Esophagus muscularis mucosa (tissue), 4 donors: ENCODE results near the gene TJP1. TPM values are rescaled to one million over a fixed set of nuclear protein-coding genes. Genes with fewer than 3 reads are reported as not detected.
"Not testable (repeated sequence)": the region's sequence is repeated elsewhere in the genome, so short reads cannot be mapped to it uniquely, and the experiment has no call there.

Source experiments
- DNase-seq: peaks from one replicate; pipeline ENCODE4 v3.0.0-alpha.2; 2017; ENCODE audit errors: extremely low spot score
- H3K27ac ChIP-seq, 4 donors: fragments of 200-600 bp; sonication (generic); replicated peaks in 1 of 4; 1 replicate in 3 of 4; 2 replicates in 1 of 4; pipeline ENCODE4 v1.5.1; 2016 to 2019; ENCODE audit warnings: mild to moderate bottlenecking in 1 of 4
- H3K27me3 ChIP-seq, 4 donors: fragments of 200-600 bp; sonication (generic); one replicate each; pipeline versions ENCODE4 v1.5.1 to v1.6.0; 2016 to 2019
- H3K36me3 ChIP-seq, 4 donors: fragments of 200-600 bp; sonication (generic); one replicate each; pipeline ENCODE4 v1.5.1; 2016 to 2019
- H3K4me1 ChIP-seq, 4 donors: fragments of 200-600 bp; sonication (generic); one replicate each; pipeline ENCODE4 v1.5.1; 2016 to 2019
- H3K4me3 ChIP-seq, 4 donors: fragments of 200-600 bp; sonication (generic); 1 replicate in 2 of 4; 2 replicates in 2 of 4; pipeline ENCODE4 v1.5.1; 2016 to 2019; ENCODE audit warnings: mild to moderate bottlenecking in 4 of 4, moderate library complexity in 1 of 4
- H3K9me3 ChIP-seq, 4 donors: fragments of 200-600 bp; sonication (generic); 1 replicate in 3 of 4; 2 replicates in 1 of 4; pipeline ENCODE4 v1.5.1; 2016 to 2019
- EP300 ChIP-seq: sonication (generic); formaldehyde crosslinking; IDR thresholded peaks from one replicate; pipeline ENCODE4 v1.6.1; 2017; ENCODE audit warnings: antibody characterized with exemption
- POLR2A ChIP-seq: fragments of 450-650 bp; IDR thresholded peaks from one replicate; pipeline ENCODE4 v1.6.1; 2017; ENCODE audit warnings: antibody characterized with exemption, moderate library complexity, mild to moderate bottlenecking, low read depth
- POLR2AphosphoS5 ChIP-seq, 2 donors: sonication (generic); formaldehyde crosslinking; IDR thresholded peaks; one replicate each; pipeline ENCODE4 v1.6.1; 2017; ENCODE audit warnings: antibody characterized with exemption in 2 of 2
- WGBS: methylation state at CpG from one replicate; pipeline ENCODE4 v1.1.5; 2018; 5-methylcytosine and 5-hydroxymethylcytosine counted together
- intact Hi-C: fragments of 100-400 bp; cut with DNase I; formaldehyde crosslinking; loops from one replicate; pipeline ENCODE4 v1.15.1; 2023
- small RNA-seq, 3 donors: library from RNA; depleted of rRNA; stranded (forward); fragments of <200 nt; gene quantifications; one replicate each; pipeline ENCODE3, GENCODE V24; 2016
- total RNA-seq, 4 donors: library from RNA; depleted of rRNA; stranded (reverse); fragments of >200 nt; gene quantifications; one replicate each; pipeline versions ENCODE4 v1.1.0 to v1.2.1, GENCODE V29; 2016
- TF ChIP-seq, protein P1 (sequence below), 3 experiments: fragments of 200-600 bp in 2 of 3; fragments of 450-650 bp in 1 of 3; sonication (generic) in 2 of 3; IDR thresholded peaks; one replicate each; pipeline ENCODE4 v1.5.1; 2017 to 2019; ENCODE audit warnings: antibody characterized with exemption in 3 of 3, mild to moderate bottlenecking in 2 of 3, moderate library complexity in 1 of 3

Gene TJP1
- total RNA-seq, 4 donors from 2014 or later: 69.4 to 108 (median 90.2) TPM

GRCh38 chr15:29664406-29664805 is 157.9 kb downstream of the TJP1 start:
- intact Hi-C loops: no loop called here
- Histone ChIP-seq H3K36me3 (no peaks in the 10 kb centered on the region), H3K27me3 (no peaks in the 10 kb centered on the region), H3K9me3 (no peaks in the 10 kb centered on the region), H3K4me1 (no peaks in the 10 kb centered on the region), H3K27ac (no peak overlapping the region), H3K4me3 (no peak overlapping the region)
- no peak for TF ChIP-seq POLR2A
- WGBS: 91% methylated on average over 13 of the region's 13 CpGs
- no peak for DNase-seq

GRCh38 chr15:29657476-29657817 is 164.8 kb downstream of the TJP1 start:
- DNase-seq, H3K36me3 ChIP-seq, H3K9me3 ChIP-seq, H3K27me3 ChIP-seq, intact Hi-C loops, H3K27ac ChIP-seq, H3K4me1 ChIP-seq, H3K4me3 ChIP-seq: not testable (repeated sequence)
- 91% methylated on average over 6 of the region's 6 CpGs for WGBS

DNA sequence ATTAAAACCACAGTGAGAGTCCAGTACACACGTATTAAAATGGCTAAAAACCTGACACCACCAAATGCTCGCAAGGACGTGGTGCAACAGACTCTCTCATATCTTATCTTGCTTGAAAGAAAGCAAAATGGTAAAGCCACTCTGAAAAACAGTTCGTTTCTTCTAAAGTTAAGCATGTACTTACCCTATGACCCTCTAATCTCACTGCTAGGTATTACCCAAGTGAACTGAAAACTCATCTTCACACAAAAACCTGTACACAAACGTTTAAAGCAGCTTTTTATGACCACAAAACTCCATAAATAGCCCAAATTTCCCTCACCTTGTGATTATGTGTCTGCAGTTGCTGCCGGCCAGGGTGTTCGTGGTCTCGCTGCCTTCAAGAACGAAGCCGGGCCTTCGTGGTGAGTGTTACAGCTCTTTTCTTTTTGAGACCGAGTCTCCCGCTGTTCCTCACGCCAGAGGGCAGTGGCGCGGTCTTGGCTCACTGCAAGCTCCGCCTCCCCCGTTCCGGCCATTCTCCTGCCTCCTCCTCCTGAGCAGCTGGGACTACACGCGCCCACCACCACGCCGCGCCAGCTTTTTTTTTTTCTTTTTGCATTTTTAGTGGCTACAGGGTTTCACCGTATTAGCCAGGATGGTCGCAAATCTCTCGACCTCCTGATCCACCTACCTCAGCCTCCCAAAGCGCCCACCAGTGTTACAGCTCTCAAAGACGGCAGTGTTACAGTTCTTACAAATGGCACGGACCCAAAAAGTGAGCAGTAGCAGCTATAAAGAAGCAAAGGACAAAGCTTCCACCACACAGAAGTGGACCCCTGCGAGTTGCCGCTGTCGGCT is 165.4 kb downstream of the TJP1 start:
- TF ChIP-seq POLR2A: no peak
- TF ChIP-seq, protein P1, sequence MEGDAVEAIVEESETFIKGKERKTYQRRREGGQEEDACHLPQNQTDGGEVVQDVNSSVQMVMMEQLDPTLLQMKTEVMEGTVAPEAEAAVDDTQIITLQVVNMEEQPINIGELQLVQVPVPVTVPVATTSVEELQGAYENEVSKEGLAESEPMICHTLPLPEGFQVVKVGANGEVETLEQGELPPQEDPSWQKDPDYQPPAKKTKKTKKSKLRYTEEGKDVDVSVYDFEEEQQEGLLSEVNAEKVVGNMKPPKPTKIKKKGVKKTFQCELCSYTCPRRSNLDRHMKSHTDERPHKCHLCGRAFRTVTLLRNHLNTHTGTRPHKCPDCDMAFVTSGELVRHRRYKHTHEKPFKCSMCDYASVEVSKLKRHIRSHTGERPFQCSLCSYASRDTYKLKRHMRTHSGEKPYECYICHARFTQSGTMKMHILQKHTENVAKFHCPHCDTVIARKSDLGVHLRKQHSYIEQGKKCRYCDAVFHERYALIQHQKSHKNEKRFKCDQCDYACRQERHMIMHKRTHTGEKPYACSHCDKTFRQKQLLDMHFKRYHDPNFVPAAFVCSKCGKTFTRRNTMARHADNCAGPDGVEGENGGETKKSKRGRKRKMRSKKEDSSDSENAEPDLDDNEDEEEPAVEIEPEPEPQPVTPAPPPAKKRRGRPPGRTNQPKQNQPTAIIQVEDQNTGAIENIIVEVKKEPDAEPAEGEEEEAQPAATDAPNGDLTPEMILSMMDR (IDR thresholded peaks at IDR 0.05): no peak
- TF ChIP-seq POLR2AphosphoS5 (IDR thresholded peaks at IDR 0.05): no peak
- no peak for TF ChIP-seq EP300
- Histone ChIP-seq H3K27me3 (peaks cover 0 to 6% (median 0%) of the 10 kb centered on the region in 4 donors), H3K9me3 (peaks cover 0 to 3% (median under 1%) of the 10 kb centered on the region in 4 donors), H3K27ac (no peak overlapping the region), H3K4me1 (no peaks in the 10 kb centered on the region), H3K36me3 (no peaks in the 10 kb centered on the region), H3K4me3 (no peak overlapping the region)
- WGBS: 87% methylated on average over 33 of the region's 33 CpGs
- no peak for DNase-seq
- intact Hi-C loops: no loop called here

DNA sequence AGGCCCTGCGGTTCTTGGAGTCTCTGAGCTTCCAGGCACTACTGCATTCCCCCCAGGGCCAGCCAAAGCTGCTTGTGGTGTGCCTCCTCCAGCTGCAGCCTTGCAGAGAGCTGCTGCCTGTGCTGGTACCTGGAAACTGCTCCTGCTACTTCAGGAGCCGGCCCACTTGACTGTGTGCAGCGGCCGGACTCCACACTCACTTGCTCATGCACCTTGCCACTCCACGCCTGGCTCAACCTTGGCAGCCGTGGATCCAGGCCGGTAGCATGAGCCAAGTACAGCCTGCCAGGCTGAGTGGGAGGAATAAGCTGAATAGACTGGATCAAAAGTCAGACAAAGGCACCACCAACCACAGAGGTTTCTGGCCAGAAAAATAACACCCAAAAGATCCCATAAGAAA is 169.7 kb downstream of the TJP1 start:
- no peaks in the 10 kb centered on the region for H3K4me1 ChIP-seq
- no peak for DNase-seq
- TF ChIP-seq, protein P1 (IDR thresholded peaks at IDR 0.05): no peak
- TF ChIP-seq EP300 (no peak), POLR2A (no peak), POLR2AphosphoS5 (IDR thresholded peaks at IDR 0.05) (no peak)
- no peaks in the 10 kb centered on the region for H3K36me3 ChIP-seq
- peaks cover 0 to 6% (median 0%) of the 10 kb centered on the region in 4 donors for H3K27me3 ChIP-seq
- intact Hi-C loops: no loop called here
- peaks cover 0 to 3% (median 1%) of the 10 kb centered on the region in 4 donors for H3K9me3 ChIP-seq
- WGBS: 80% methylated on average over 1 of the region's 7 CpGs
- no peak overlapping the region for H3K27ac ChIP-seq
- H3K4me3 ChIP-seq: no peak overlapping the region

- H3K9me3 ChIP-seq: peaks cover 0 to 3% (median 0%) of the 10 kb centered on the region in 4 donors
- H3K36me3 ChIP-seq: no peaks in the 10 kb centered on the region
- 84% methylated on average over 5 of the region's 11 CpGs for WGBS
- no peak overlapping the region for H3K27ac ChIP-seq
- no peak overlapping the region for H3K4me3 ChIP-seq
- intact Hi-C loops: no loop called here
- DNase-seq: no peak
- H3K27me3 ChIP-seq: peaks cover 0 to under 1% (median 0%) of the 10 kb centered on the region in 4 donors
- H3K4me1 ChIP-seq: no peaks in the 10 kb centered on the region
- TF ChIP-seq, protein P1 (IDR thresholded peaks at IDR 0.05): no peak
- no peak for TF ChIP-seq POLR2A
- no peak for TF ChIP-seq EP300
- no peak for TF ChIP-seq POLR2AphosphoS5 (IDR thresholded peaks at IDR 0.05)
These were observed 170.6 kb downstream of the TJP1 start for GRCh38 chr15:29651476-29652233.

Small RNA genes lying within 50 kb of the gene (small RNA-seq; reads per million reads assigned to genes)
- 0 reads per million in 3 donors for gene HMGN2P5
